GM20000 (cell line): ENCODE measurements around the gene LGI4.
"Not testable (repeated sequence)": the region's sequence is repeated elsewhere in the genome, so short reads cannot be mapped to it uniquely, and the experiment has no call there.

ENCODE experiments used
- DNase-seq: peaks from one replicate; pipeline ENCODE4 v3.0.0; 2012; ENCODE audit warnings: low spot score
- TF ChIP-seq, protein P1 (sequence below): IDR thresholded peaks from 2 replicates; pipeline ENCODE4 v1.5.1; 2012; ENCODE audit warnings: mild to moderate bottlenecking, control low read depth; ENCODE audit errors: extremely low read depth, missing control alignments

Gene LGI4

GRCh38 chr19:35106898-35107541 lies 27.8 kb downstream of the LGI4 start:
- no peak for DNase-seq
- TF ChIP-seq, protein P1, sequence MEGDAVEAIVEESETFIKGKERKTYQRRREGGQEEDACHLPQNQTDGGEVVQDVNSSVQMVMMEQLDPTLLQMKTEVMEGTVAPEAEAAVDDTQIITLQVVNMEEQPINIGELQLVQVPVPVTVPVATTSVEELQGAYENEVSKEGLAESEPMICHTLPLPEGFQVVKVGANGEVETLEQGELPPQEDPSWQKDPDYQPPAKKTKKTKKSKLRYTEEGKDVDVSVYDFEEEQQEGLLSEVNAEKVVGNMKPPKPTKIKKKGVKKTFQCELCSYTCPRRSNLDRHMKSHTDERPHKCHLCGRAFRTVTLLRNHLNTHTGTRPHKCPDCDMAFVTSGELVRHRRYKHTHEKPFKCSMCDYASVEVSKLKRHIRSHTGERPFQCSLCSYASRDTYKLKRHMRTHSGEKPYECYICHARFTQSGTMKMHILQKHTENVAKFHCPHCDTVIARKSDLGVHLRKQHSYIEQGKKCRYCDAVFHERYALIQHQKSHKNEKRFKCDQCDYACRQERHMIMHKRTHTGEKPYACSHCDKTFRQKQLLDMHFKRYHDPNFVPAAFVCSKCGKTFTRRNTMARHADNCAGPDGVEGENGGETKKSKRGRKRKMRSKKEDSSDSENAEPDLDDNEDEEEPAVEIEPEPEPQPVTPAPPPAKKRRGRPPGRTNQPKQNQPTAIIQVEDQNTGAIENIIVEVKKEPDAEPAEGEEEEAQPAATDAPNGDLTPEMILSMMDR, result no peak

- TF ChIP-seq, protein P1, result no peak
- DNase-seq, result no peak
Observed at GRCh38 chr19:35106291-35106583, 28.6 kb downstream of the LGI4 start.

- DNase-seq, result no peak
- TF ChIP-seq, protein P1, result no peak
Observed at GRCh38 chr19:35105411-35106290, 29.2 kb downstream of the LGI4 start.

DNA sequence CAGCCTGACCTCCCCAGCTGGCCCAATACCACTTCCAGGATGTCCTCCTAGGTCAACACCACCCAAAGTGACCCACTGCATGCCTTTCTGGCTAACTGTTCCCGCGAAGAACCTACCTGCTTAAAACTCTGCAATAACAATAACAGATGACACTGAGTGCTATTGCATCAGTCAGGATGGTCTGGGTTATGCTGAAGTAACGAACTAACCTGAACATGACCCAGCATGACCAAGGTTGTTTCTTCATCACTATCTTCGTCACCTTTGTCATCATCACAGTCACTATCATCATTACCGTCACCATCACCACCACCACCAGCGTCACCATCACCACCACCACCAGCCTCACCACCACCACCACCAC lies 29.8 kb downstream of the LGI4 start:
- DNase-seq, result no peak
- TF ChIP-seq, protein P1, result no peak

DNA sequence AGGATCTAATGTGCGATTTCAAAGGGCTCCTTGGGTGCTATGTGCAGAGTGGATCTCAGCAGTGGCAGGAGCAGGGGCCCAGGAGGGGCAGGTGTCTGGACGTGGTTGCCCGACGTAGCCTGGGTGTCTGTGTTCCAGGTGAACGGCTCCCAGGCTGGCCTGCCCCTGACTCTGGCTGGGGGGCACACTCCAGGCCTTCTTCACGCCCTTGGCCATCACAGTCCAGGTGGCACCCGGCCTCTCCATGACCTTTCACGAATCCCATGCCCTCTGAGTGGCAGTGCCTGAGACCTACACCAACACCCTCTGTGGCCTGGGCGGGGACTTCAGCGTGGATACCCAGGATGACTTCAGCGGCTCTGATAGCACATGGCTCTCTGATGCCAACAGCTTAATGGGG lies 30.5 kb downstream of the LGI4 start:
- TF ChIP-seq, protein P1, result no peak
- no peak for DNase-seq

DNA sequence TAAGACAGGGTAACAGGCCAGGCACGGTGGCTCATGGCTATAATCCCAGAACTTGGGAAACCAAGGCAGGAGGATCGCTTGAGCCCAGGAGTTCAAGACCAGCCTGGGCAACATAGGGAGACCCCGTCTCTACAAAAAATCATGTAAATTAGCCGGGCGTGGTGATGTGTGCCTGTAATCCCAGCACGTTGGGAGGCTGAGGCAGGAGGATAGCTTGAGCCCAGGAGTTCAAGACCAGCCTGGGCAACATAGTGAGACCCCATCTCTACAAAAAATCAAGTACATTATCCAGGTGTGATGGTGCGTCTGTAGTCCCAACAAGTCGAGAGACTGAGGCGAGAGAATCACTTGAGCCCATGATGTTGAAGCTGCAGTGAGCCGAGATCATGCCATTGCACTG lies 31.2 kb downstream of the LGI4 start:
- DNase-seq, result not testable (repeated sequence)

DNA sequence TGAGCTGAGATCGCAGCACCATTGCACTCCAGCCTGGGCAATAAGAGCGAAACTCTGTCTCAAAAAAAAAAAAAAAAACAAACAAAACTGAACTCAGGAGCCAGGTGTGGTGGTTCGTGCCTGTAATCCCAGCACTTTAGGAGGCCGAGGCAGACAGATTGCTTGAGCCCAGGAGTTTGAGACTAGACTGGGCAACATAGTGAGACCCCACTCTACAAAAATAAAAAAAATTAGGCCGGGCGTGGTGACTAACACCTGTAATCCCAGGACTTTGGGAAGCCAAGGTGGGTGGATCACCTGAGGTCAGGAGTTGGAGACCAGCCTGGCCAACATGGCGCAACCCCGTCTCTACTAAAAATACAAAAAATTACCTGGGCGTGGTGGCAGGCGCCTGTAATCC lies 32.9 kb downstream of the LGI4 start:
- not testable (repeated sequence) for DNase-seq

DNA sequence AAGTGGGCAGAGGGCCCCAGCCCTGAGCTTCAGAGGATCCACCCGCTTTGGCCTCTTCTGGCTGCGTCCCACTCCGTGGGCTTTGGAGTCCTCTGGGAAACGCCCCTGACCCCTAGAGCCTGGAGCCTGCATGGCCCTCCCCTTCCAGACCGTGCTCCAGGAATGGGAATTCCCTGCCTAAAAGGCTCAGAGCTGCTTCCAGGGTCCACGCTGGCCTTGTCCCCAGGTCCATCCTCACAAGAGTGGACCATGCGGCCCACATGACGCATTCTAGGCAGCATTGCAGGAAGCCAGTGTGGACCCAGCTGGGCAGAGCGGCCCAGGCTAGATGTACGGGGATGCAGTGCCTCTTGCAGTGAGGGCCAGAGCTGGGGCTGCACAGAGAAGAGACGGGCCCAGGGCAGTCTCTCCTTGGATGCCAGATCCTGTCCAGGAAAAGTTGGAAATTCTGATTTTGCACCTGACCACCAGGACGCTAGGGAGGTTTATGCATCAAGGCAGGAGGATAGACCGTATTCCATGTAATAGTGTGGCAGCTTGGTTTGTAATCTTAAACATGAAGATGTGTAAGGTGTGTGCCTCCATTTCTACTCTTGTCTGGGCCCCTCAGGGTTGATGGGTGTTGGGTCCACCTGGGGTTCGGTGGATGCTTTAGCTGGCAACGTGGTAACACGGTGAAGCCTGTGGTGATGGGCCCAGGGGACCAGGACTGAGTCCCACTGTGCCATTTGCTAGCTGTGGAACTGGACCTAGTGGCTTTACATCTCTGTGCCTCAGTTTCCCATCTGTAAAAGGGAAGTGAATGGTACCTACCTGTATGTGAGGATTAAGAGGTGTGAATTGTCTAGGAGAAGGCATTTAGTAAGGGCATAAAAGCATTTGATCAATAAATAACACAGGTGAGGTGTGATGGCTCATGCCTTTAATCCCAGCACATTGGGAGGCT lies 34.0 kb downstream of the LGI4 start:
- TF ChIP-seq, protein P1, result no peak
- no peak for DNase-seq
